HUES64 (cell line): ENCODE data around the gene INPP1.
A peak's percentile ranks its signal among the peaks of the same experiment; 100 is the strongest.

Experiments used
- H3K27ac ChIP-seq: 2 replicates; pipeline ENCODE4 v1.7.0; 2013; ENCODE audit warnings: low read depth, low read length, inconsistent platforms
- H3K27me3 ChIP-seq: 2 replicates; pipeline ENCODE4 v1.6.1; 2013; ENCODE audit warnings: mild to moderate bottlenecking, low read length; ENCODE audit not compliant: insufficient read depth
- H3K36me3 ChIP-seq: 2 replicates; pipeline ENCODE4 v1.6.1; 2013; ENCODE audit warnings: mild to moderate bottlenecking, low read length; ENCODE audit not compliant: insufficient read depth
- H3K4me1 ChIP-seq: 2 replicates; pipeline ENCODE4 v1.6.1; 2013; ENCODE audit warnings: mild to moderate bottlenecking, low read length, moderate library complexity; ENCODE audit not compliant: insufficient read depth
- H3K4me3 ChIP-seq: 2 replicates; pipeline ENCODE4 v1.5.1; 2013; ENCODE audit warnings: mild to moderate bottlenecking, low read length, moderate library complexity
- H3K9ac ChIP-seq: 2 replicates; pipeline ENCODE4 v1.6.1; 2013; ENCODE audit warnings: mild to moderate bottlenecking, low read depth, low read length
- H3K9me3 ChIP-seq: 2 replicates; pipeline ENCODE4 v1.6.1; 2013; ENCODE audit warnings: low read depth, low read length; ENCODE audit not compliant: insufficient read depth
- WGBS: fragments of 150-250, 120-280 bp; methylation state at CpG from one replicate; pipeline ENCODE4 v1.1.7; 2013; ENCODE audit warnings: missing lambda C conversion rate; 5-methylcytosine and 5-hydroxymethylcytosine counted together

The INPP1 gene

DNA sequence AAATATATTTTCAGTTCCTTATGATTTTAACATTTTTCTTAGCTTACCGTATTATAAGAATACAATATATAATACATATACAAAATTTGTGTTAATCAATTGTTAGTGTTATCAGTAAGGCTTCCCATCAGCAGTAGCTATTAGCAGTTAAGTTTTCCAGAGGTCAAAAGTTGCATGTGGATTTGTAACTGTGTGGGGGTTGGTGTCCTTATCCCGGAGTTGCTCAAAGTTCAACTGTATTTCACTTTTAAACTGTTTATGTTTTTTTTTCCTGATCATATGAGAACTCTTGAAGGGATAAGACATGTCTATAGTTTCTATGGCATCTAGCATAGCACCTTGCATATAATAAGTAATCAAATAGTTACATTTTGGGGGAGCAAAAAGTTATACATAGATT lies 52.9 kb downstream of the INPP1 start:
- Histone ChIP-seq H3K9me3 (no peaks in the 10 kb centered on the region), H3K4me1 (no peaks in the 10 kb centered on the region), H3K27ac (no peak overlapping the region), H3K36me3 (no peaks in the 10 kb centered on the region), H3K4me3 (no peak overlapping the region), H3K27me3 (no peaks in the 10 kb centered on the region), H3K9ac (no peak overlapping the region)
- WGBS, result 89% methylated on average over 1 of the region's 2 CpGs

DNA sequence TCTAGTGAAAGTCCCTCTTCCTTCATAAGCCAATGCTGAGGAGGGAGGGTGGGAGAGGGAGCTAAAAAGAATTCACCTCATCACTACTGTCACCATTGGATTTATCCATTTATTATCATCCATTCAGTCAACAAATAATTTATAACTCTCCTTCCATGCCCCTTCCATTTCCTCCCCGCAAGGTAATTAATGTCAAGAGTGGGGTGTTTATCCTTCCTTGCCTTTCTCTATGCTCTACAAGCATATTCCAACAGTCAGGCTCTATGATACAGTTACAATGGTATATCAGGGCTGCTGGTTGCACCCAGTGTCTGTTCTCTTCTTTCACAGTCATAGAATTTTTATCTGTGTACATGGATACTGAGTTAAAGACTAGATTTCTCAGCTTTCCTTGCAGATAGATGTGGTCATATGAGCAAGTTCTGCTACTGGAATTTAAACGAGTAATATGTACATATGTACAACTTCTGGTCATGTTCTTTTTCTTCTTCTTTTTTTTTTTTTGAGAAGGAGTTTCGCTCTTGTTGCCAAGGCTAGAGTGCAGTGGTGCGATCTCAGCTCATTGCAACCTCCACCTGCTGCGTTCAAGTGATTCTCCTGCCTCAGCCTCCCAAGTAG lies 59.7 kb downstream of the INPP1 start:
- H3K9ac ChIP-seq, result no peak overlapping the region
- H3K36me3 ChIP-seq, result no peaks in the 10 kb centered on the region
- H3K27ac ChIP-seq, result no peak overlapping the region
- H3K9me3 ChIP-seq, result 0 out of 2 replicates have a peak, but pooled peaks cover 2% of the 10 kb centered on the region
- 68% methylated on average over 4 of the region's 5 CpGs for WGBS
- peaks cover 21% of the 10 kb centered on the region for H3K27me3 ChIP-seq
- H3K4me1 ChIP-seq, result 0 out of 2 replicates have a peak, but pooled peaks cover 7% of the 10 kb centered on the region
- no peak overlapping the region for H3K4me3 ChIP-seq

DNA sequence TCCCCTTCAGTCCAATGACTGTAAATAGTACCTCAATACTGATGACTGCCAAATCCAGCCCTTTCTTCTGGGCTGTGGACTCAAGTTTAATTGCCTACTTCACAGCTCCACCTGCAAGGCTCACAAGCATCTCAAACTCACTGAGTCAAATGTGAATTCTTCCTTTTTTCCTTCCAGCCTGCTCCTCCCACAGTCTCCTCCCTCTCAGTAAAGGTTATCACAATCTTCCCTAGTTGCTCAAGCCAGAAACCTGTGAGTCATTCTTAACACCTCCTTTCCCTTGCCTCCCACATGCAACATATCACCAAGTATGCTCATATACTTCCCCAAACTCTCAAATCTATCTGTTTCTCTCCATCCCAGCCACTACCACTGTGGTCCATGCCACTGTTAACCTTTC lies 61.1 kb downstream of the INPP1 start:
- no peak overlapping the region for H3K27ac ChIP-seq
- no peak overlapping the region for H3K4me3 ChIP-seq
- no peaks in the 10 kb centered on the region for H3K36me3 ChIP-seq
- 0 out of 2 replicates have a peak, but pooled peaks cover 12% of the 10 kb centered on the region for H3K4me1 ChIP-seq
- H3K9ac ChIP-seq, result no peak overlapping the region
- H3K9me3 ChIP-seq, result 0 out of 2 replicates have a peak, but pooled peaks cover 2% of the 10 kb centered on the region
- peaks cover 34% of the 10 kb centered on the region for H3K27me3 ChIP-seq

DNA sequence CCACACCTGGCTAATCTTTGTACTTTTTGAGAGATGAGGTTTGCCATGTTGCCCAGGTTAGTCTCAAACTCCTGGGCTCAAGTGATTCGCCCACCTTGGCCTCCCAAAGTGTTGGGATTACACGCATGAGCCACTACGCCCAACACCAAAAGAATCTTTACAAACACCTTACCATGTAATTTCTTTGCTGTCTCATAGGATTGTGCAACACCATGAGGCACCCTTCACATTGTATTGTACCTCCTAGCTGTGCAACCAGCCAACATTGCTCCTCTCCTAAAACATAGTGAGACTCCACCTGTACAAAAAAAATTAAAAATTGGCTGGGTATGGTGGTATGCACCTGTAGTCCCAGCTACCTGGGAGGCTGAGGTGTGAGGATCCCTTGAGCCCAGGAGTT lies 61.7 kb downstream of the INPP1 start:
- 91% methylated on average over 3 of the region's 3 CpGs for WGBS
- Histone ChIP-seq H3K36me3 (no peaks in the 10 kb centered on the region), H3K27ac (no peak overlapping the region), H3K9ac (no peak overlapping the region), H3K4me1 (0 out of 2 replicates have a peak, but pooled peaks cover 12% of the 10 kb centered on the region), H3K27me3 (peaks cover 39% of the 10 kb centered on the region), H3K9me3 (0 out of 2 replicates have a peak, but pooled peaks cover 2% of the 10 kb centered on the region), H3K4me3 (no peak overlapping the region)

DNA sequence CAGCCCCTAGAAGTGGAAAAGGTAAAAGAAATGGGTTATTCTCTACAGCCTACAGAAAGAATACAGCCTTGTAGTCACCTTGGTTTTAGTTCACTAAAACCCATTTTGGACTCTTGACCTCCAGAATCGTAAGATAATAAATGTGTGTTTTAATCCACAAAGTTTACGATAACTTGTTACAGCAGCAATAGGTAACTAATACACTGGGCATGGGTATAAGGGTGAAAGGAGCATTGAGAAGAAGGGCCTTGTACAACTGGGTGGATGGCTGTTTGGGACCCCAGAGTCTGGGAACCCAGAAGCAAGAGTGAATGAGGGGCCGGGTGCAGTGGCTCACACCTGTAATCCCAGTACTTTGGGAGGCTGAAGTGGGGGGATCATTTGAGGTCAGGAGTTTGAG lies 62.6 kb downstream of the INPP1 start:
- no peak overlapping the region for H3K9ac ChIP-seq
- H3K36me3 ChIP-seq, result no peaks in the 10 kb centered on the region
- H3K27me3 ChIP-seq, result peaks cover 46% of the 10 kb centered on the region
- 0 out of 2 replicates have a peak, but pooled peaks cover 12% of the 10 kb centered on the region for H3K4me1 ChIP-seq
- H3K9me3 ChIP-seq, result 0 out of 2 replicates have a peak, but pooled peaks cover 2% of the 10 kb centered on the region
- H3K4me3 ChIP-seq, result no peak overlapping the region
- WGBS, result 94% methylated on average over 3 of the region's 3 CpGs
- H3K27ac ChIP-seq, result no peak overlapping the region

DNA sequence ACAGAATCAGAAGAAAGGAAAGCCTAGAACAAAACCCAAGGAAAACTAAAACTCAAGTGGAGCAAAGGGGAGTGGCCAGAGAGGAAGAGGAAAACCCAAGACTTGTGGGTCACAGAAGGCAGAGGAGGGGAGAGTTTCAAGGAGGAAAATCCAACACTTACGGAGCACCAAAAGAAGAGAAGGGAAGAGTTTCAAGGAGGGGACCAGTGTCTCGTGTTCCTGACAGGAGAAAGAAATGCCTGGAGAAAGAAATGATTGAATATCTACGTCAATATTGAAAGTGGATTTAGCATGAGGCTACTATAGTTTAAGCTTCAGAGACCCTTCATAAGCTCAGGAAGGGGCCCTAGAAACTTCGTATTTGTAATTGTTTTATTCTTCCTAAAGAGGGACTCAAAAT lies 63.4 kb downstream of the INPP1 start:
- Histone ChIP-seq H3K4me3 (peak overlapping the region; percentile 67), H3K27ac (no peak overlapping the region), H3K9ac (no peak overlapping the region), H3K36me3 (no peaks in the 10 kb centered on the region), H3K9me3 (0 out of 2 replicates have a peak, but pooled peaks cover 2% of the 10 kb centered on the region), H3K4me1 (0 out of 2 replicates have a peak, but pooled peaks cover 12% of the 10 kb centered on the region), H3K27me3 (peaks cover 46% of the 10 kb centered on the region)
- WGBS, result 79% methylated on average over 4 of the region's 4 CpGs

DNA sequence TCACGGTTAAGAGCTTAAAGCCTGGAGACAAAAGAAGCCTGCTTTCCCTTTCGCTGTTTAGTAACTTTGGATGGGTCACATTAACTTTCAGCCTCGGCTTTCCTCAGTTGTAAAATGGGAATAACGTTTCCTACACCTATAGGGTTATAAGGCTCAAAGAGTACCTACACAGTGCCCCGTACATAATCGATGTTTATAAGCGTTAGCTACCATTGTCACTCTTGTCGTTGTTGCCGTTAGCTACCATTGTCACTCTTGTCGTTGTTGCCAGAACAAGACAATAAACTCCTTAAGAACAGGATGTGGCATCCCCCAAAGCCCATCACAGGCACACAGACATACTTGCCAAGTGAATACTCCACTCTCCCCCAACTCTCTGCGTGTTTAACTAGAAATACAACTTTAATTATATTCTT lies 63.9 kb downstream of the INPP1 start:
- no peaks in the 10 kb centered on the region for H3K36me3 ChIP-seq
- no peak overlapping the region for H3K9ac ChIP-seq
- H3K4me3 ChIP-seq, result peak overlapping the region; percentile 67
- no peak overlapping the region for H3K27ac ChIP-seq
- H3K9me3 ChIP-seq, result 0 out of 2 replicates have a peak, but pooled peaks cover 2% of the 10 kb centered on the region
- H3K4me1 ChIP-seq, result 0 out of 2 replicates have a peak, but pooled peaks cover 12% of the 10 kb centered on the region
- 32% methylated on average over 11 of the region's 11 CpGs for WGBS
- H3K27me3 ChIP-seq, result peaks cover 46% of the 10 kb centered on the region

DNA sequence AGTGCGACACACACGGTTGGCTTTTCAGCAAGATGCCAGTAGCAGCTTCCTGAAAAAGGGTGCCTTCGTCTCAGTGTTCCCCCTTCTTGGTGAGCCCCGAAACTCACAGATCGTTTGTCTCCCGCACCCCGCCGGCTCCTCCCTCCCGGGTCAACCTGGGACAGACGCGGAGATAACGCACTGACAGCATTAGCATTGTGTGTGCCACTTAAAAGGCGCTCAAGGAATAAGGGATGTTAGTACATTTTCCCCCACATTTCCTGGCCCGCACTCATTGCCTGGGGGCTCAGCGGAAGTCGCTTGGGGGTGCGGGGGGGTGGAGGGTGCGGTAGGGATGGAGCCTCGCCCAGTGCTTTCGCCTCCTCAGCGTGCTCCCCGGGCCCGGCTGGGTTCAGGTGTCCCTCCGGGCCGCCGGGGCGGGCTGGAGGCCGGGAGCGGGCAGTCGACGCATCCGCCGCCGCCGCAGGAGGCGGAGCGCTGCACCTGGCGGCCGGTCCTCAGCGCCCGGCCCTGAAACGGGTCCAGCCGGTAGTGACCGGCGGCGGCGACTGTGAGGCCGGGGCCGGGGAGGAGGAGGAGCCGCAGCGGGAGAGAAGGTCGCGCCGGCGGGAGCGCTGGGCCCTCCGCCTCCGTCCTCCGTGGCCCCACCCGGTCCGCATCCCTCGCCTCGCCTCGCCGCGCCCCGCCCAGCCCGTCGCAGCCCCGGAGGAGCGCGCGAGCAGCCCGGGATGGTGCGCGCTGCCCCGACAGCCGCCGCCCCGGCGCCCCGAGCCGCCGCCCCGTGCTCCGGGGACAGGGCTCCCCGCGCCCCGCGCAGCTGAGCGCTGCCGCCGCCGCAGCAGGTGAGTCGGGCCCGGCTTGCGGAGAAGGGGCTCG lies 64.5 kb downstream of the INPP1 start, which contains the start of gene MFSD6:
TSS of gene MFSD6 (plus strand) at position 694 of the 876 bp plus-strand sequence. CDS start 27,675 bp downstream, outside the sequence.
- under 1% methylated on average over 98 of the region's 98 CpGs for WGBS
- 0 out of 2 replicates have a peak, but pooled peaks cover 2% of the 10 kb centered on the region for H3K9me3 ChIP-seq
- peaks cover 46% of the 10 kb centered on the region for H3K27me3 ChIP-seq
- no peaks in the 10 kb centered on the region for H3K36me3 ChIP-seq
- H3K27ac ChIP-seq, result no peak within 1 kb of the TSS
- H3K9ac ChIP-seq, result peak within 1 kb of the TSS; percentile 40
- H3K4me1 ChIP-seq, result peaks cover 15% of the 10 kb centered on the region
- peak within 1 kb of the TSS; percentile 67 for H3K4me3 ChIP-seq

DNA sequence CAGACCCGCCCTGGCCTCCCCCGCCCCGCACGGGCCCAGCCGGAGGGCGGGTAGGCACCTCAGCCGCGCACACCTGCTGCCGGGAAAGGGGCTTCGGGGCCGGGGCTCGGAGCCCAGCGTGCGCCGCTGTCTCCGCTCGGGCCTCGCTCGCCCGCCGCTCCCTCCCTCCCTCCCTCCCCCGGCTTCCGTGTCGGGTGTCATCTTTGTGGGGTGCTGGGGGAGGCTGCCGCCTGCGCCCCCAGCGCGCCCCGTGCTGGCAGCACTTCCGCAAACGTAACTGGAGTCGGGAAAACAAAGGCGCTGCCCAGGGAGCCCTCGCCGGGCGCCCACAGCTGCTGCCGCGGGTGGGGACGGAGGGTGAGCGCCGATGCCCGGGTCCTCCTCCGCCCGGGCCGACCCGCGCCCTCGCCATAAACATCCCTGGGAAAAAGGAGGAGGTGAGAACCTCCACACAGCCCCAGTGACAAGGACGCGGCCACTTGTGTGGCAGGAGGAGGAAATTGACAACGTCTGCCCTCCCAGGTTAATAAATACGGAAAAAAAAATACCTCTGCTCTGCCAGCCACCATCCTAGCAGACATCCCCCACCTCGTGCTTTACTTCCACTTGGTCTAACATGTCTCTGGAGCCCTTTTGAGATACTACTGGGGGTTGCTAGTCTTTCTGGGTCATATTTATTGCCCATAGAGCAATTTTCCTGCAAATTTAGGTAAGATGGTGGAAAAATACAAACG lies 65.3 kb downstream of the INPP1 start:
- Histone ChIP-seq H3K9ac (peak overlapping the region; percentile 40), H3K27me3 (peaks cover 46% of the 10 kb centered on the region), H3K36me3 (no peaks in the 10 kb centered on the region), H3K9me3 (0 out of 2 replicates have a peak, but pooled peaks cover 2% of the 10 kb centered on the region), H3K4me3 (peak overlapping the region; percentile 67), H3K27ac (no peak overlapping the region), H3K4me1 (peaks cover 24% of the 10 kb centered on the region)
- 1% methylated on average over 54 of the region's 54 CpGs for WGBS

DNA sequence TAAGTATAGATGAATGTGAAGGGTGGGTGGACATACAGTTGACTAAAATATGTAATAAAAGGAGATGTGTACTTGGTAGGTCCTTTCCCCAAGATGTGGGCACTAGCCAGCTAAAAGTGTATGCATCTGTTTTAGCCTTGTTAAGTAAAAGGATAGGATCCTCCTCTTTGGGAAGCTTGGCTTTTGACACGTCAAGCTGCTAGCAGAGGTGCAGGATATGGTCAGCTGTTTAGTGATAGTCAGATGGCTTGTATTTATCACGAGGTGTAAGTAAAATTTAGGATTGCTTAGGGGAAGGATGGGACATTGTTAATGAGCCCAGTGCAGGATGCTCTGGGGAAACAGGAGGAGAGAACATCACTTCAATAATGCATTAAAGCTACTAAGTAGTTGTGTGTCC lies 66.2 kb downstream of the INPP1 start:
- Histone ChIP-seq H3K4me1 (peaks cover 24% of the 10 kb centered on the region), H3K9me3 (0 out of 2 replicates have a peak, but pooled peaks cover 2% of the 10 kb centered on the region), H3K27ac (no peak overlapping the region), H3K4me3 (no peak overlapping the region; the same call in 1 of the 2 replicates), H3K27me3 (peaks cover 46% of the 10 kb centered on the region), H3K9ac (no peak overlapping the region), H3K36me3 (no peaks in the 10 kb centered on the region)
- WGBS, result 67% methylated on average over 2 of the region's 2 CpGs
